ENCODE data around the gene DENND6B. TPM values are rescaled to one million over a fixed set of nuclear protein-coding genes. Genes with fewer than 3 reads are reported as not detected.
A peak's percentile ranks its signal among the peaks of the same experiment; 100 is the strongest.

Gene DENND6B
- total and polyA plus RNA-seq, 2 of the 13 experiments (the other 11 are each of a cell fraction or from before 2014, with no cell fraction given) = 0.95 to 3.8 TPM

DNA sequence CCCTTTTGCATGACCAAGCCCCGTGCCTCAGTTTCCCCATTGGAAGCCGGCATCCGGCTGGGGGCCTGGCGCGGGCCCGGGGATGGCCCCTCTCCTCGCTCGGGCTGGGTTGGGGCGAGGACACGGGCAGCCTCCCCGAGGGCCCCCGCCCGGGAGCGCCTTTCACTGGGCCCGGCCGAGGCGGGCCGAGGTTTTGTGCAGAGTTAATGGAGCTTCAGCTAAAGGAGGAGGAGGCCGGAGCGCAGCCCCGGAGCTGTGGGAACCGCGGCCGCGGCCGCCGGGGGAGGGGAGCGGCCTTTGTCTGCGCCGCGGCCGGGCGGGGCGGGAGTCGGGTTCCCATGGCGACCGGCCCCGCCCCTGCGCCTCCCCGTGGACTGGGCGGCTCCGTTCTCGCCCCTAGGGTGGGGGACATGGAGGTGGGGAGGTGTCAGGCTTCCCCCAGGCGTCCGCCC lies 55.3 kb downstream of the DENND6B start (continued):
- TF ChIP-seq KDM2A (CRISPR knock-in tag; IDR thresholded peaks at IDR 0.05; ENCODE audit: borderline replicate concordance, low read depth) (peak; percentile 40; the same call in 1 of the 2 replicates), HOXA3 (CRISPR knock-in tag; IDR thresholded peaks at IDR 0.05) (no peak), FOSL2 (CRISPR knock-in tag; IDR thresholded peaks at IDR 0.05) (no peak), TFE3 (CRISPR knock-in tag; IDR thresholded peaks at IDR 0.05) (no peak), SAP130 (CRISPR knock-in tag; IDR thresholded peaks at IDR 0.05; ENCODE audit: low read depth) (peak; percentile 51; the same call in 1 of the 2 replicates), SP5 (CRISPR knock-in tag; IDR thresholded peaks at IDR 0.05; ENCODE audit: borderline replicate concordance, low read depth) (0 out of 2 replicates have a peak, but pooled peaks have one; percentile 47), ZBTB49 (CRISPR knock-in tag; IDR thresholded peaks at IDR 0.05; ENCODE audit: borderline replicate concordance) (no peak), HNRNPLL (IDR thresholded peaks at IDR 0.05; ENCODE audit: low read depth, low read length, poor library complexity, severe bottlenecking) (peak; percentile 21)

Data from HepG2 (cell line).